MM.1S (cell line): ENCODE measurements around the gene HDAC5.
A peak's percentile ranks its signal among the peaks of the same experiment; 100 is the strongest.

Source experiments
- CTCF ChIP-seq: fragments of 300-600 bp; sonication (generic); IDR thresholded peaks from 2 replicates; pipeline ENCODE4 v1.5.1; 2016; ENCODE audit warnings: antibody characterized with exemption, low read length, mixed read lengths
- EZH2 ChIP-seq: fragments of 300-600 bp; sonication (generic); optimal IDR thresholded peaks from 2 replicates; pipeline ENCODE3; 2017; ENCODE audit warnings: low read depth, mild to moderate bottlenecking, antibody characterized with exemption, low read length, mixed read lengths
- EZH2phosphoT487 ChIP-seq: fragments of 300-600 bp; sonication (generic); IDR thresholded peaks from 2 replicates; pipeline ENCODE4 v1.6.1; 2018; ENCODE audit warnings: antibody characterized with exemption, low read length

- peak; percentile 65 for TF ChIP-seq CTCF
- no peak for TF ChIP-seq EZH2
- TF ChIP-seq EZH2phosphoT487 = no peak
Measured at GRCh38 chr17:44123356-44124117, at the start of gene HDAC5.
